ENCODE data around the gene SLC22A7.
"Not testable (repeated sequence)": the region's sequence is repeated elsewhere in the genome, so short reads cannot be mapped to it uniquely, and the experiment has no call there.

SLC22A7 gene

GRCh38 chr6:43301081-43301870, 3.2 kb downstream of the SLC22A7 start:
- DNase-seq (ENCODE audit: low spot score): no peak

- no peak for DNase-seq (ENCODE audit: low spot score)
These were observed 4.1 kb downstream of the SLC22A7 start for GRCh38 chr6:43302126-43302525.

- not testable (repeated sequence) for DNase-seq (ENCODE audit: low spot score)
These were observed 4.9 kb downstream of the SLC22A7 start for GRCh38 chr6:43303006-43303405.

- DNase-seq (ENCODE audit: low spot score): no peak
These were observed 5.8 kb downstream of the SLC22A7 start for GRCh38 chr6:43303751-43304331.

- DNase-seq (ENCODE audit: low spot score): no peak
These were observed 6.3 kb downstream of the SLC22A7 start for GRCh38 chr6:43304361-43304760.

- DNase-seq (ENCODE audit: low spot score): no peak
These were observed 6.8 kb downstream of the SLC22A7 start for GRCh38 chr6:43304882-43305281.

GRCh38 chr6:43306086-43306485, 8.0 kb downstream of the SLC22A7 start:
- DNase-seq (ENCODE audit: low spot score): no peak

GRCh38 chr6:43307451-43308100, 9.5 kb downstream of the SLC22A7 start:
- DNase-seq (ENCODE audit: low spot score): no peak

GRCh38 chr6:43308101-43308989, 10.3 kb downstream of the SLC22A7 start, which contains the start of gene CRIP3:
Gene CRIP3 (minus strand): TSS chr6:43308826. CDS start chr6:43308792, 34 bp downstream.
- DNase-seq (ENCODE audit: low spot score): peak; percentile 43

- DNase-seq (ENCODE audit: low spot score): no peak
These were observed 11.0 kb downstream of the SLC22A7 start for GRCh38 chr6:43308990-43309477.

DNA sequence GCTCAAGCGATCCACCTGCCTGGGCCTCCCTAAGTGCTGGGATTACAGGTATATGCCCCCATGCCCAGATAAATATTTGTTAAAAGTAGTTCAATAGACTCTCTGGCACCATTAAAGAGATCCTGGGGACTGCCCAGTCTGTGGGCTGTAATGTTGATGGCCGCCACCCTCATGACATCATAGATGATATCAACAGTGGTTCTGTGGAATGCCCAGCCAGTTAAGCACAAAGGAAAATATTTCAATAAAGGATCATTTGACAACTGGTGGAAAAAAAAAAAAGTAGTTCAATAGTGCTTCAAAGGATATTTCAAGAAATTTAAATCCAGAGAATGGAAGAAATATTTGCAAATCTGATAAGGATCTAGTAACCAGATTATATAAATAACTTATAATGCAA, 12.1 kb downstream of the SLC22A7 start:
- DNase-seq (ENCODE audit: low spot score): no peak

GRCh38 chr6:43310624-43311023, 12.6 kb downstream of the SLC22A7 start:
- no peak for DNase-seq (ENCODE audit: low spot score)

DNA sequence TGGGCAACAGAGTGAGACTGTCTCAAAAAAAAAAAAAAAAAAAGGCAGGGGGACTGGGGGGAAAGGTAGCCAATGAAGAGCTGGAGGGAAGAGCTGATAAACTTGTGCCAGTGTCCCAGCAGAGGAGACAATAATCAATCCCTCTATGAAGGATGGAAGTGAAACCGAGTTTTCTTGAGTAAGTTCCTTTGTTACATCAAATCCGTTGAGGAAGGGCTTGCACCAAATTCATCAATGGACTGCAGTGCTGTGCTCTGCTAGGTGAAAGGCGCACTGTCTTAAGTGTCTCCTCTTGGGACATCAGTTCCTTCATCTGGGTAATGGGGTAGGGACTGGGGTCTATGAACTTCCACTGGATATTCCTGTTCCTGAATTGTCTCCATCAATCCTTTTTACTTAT, 13.6 kb downstream of the SLC22A7 start:
- no peak for DNase-seq (ENCODE audit: low spot score)

GRCh38 chr6:43313813-43314212, 15.8 kb downstream of the SLC22A7 start:
- no peak for DNase-seq (ENCODE audit: low spot score)

GRCh38 chr6:43318011-43318410, 20.0 kb downstream of the SLC22A7 start:
- no peak for DNase-seq (ENCODE audit: low spot score)

DNA sequence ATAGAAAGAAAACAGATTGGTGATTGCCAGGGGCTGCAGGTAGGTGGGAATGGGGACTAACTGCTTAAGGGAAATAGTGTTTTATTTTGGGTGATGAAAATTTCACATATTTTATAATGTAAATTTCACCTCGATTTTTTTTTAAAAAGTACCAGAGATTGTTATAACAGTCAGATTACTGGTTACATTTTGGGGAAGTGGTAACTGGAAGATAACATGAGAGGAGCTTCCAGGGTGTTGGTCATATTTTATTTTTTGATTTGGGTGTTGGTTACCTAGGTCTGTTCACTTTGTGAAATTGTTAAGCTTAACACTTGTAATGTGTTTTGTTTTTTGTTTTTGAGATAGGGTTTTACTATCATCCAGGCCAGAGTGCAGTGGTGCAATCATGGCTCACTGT, 27.8 kb downstream of the SLC22A7 start:
- DNase-seq (ENCODE audit: low spot score): no peak

DNA sequence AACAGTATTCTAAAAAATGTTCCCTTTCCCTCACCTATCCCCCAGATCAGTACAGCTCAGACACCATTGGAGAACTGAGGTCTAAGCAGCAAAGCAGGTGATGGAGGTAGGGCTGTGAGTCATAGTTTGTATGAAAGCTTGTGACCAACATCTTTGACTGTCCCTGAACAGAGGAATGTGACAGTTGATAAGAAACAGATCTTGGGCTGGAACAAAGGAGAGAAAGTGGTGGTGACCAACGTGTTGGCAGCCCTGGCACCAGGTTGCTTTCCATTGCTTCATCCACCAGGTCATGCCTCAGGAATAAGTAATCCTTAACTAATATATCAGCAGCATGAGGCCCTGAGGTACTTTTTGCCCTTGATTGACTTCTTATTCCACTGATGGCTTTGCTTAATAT, 30.5 kb downstream of the SLC22A7 start:
- DNase-seq (ENCODE audit: low spot score): no peak

- DNase-seq (ENCODE audit: low spot score): no peak
These were observed 33.4 kb downstream of the SLC22A7 start for GRCh38 chr6:43331470-43331869.

- DNase-seq (ENCODE audit: low spot score): no peak
These were observed 33.8 kb downstream of the SLC22A7 start for GRCh38 chr6:43331891-43332290.

DNA sequence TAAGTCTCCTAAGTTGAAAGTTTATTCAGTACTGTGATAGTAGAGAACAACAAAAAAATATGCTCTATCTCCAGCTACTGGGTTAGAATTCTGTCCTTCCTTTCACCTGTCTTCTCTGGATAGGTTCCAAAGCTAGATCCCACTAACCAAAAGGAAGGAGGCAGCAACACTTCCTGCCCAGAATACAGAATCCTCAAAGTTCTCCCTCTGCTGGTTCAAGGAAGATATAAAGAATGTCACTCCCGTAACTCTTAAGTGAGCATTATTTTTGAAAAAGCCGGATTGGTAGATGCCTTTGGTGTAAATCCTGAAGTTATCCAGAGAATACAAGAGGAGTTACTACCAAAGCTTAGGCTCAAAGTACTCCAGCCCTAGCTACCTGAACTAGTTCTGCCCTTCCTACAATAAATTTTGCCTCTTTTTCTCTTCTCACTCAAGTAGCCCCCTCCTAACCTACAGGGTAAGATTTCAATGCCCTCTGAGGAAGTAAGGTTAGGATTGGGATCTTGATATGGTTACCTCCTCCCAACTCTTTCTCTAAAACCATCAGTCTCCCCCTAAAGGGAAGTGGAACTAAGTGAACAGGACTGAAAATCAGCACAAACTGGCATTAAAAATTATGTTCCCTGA, 36.5 kb downstream of the SLC22A7 start:
- peak; percentile 12 for DNase-seq (ENCODE audit: low spot score)

DNA sequence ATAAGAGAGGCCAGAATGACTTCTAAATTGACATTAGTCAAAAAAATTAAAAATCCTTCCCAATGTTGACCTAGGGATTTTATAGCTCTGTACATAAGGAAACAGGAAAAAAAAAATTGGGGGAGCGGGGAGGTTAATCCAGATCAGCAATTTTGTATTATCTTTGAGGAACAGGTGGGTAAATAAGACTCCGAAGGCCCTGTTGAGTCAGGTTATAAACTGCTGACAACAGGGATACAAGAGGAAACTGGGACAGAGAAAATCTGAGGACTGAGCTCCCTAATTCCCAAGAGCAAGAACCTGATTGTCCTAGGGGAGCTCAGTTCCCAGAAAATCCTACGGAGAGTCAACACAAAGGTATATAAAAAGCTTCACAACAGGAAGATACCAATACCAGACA, 37.4 kb downstream of the SLC22A7 start:
- no peak for DNase-seq (ENCODE audit: low spot score)

DNA sequence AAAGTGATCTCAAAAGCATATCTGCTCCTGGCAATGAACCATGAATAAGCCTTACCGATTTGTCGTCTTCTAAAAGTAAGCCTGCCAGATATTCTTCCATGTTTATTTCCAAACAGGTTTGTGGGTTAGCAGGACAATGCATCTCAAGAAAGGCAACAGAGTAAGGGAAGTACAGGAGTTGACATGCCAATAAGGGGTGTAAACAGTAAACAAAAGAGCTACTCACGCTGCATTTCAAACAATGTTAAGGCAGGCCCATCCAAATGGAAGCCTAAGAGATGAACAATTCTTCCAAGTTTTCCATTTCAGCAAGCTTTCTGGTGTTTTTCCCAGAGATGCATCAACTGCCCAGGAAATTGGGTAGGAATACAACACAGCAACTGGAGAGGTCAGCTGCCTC, 38.3 kb downstream of the SLC22A7 start:
- no peak for DNase-seq (ENCODE audit: low spot score)

All from CD4-positive, alpha-beta T cell treated with Interleukin-2 at 100 ng/mL for 4 hours (primary cell).